DMS 273 treated with DMSO at 0.1 percent for 48 hours (cell line): ENCODE results near the gene KLHL29.

Source experiments
- DNase-seq: peaks from one replicate; lab custom pipeline; 2025; lab: John Stamatoyannopoulos, UW

KLHL29 gene

DNA sequence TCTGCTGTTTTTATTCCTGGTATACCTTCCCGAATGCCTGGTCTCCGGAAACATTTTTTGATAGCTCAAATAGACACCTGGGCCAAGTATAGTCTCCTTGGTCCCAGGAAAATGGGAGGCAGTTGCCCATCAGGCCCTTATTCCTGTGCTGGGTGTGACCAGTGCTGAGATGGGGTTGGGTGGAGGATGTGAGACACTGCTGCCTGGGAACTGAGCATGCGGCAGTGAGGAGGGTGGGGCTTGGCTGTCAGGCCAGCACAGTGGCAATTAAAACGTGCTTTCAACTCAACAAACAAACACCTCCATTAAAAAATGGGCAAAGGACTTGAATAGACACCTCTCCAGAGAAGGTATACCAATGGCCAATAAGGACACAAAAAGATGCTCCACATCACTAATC is 12.5 kb downstream of the KLHL29 start:
- no peak for DNase-seq

DNA sequence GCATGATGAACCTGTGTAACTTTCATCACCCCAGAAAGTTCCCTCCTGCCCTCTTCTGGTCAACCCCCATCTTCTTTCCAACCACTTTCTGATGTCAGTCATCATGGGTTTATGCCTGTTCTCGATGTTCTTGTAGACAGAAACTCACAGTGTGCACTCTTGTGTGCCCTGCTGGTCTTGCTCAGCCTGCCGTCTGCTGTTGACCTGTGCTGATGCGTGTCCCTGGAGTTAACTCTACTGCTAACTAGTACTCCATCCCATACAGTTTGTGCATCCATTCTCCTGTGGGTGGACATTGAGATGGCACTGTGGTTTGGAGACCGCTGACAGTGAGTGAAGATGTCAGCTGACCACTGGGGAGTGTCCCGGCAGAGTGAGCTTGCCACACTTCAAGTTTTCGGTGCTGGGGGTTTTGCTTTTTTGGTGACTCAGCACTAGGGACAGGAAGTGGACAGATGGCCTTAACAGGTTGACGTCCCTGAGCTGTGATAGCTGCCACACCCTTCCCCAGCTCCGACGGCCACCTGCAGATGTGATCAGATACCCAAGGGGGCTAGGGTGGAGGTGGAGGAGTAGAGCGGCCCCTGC is 14.8 kb downstream of the KLHL29 start:
- no peak for DNase-seq

DNA sequence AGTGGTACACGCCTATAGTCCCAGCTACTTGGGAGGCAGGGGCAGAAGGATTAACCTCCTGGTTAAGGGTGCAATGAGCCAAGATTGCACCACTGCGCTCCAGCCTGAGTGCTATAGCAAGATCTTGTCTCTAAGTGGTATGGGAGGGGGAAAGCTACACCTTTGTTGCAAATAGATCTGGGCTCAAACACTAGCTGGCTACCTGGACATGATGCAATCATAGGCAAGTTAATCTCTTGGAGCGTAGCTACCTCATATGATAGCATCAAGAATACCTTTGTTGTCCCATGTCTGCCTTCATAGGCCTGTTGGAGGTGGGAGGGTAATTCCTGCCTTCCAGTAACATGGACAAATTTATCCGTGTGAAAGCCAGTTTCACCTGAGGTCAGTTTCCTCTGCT is 15.7 kb downstream of the KLHL29 start:
- DNase-seq, result no peak

GRCh38 chr2:23401427-23402204 is 16.6 kb downstream of the KLHL29 start:
- no peak for DNase-seq

DNA sequence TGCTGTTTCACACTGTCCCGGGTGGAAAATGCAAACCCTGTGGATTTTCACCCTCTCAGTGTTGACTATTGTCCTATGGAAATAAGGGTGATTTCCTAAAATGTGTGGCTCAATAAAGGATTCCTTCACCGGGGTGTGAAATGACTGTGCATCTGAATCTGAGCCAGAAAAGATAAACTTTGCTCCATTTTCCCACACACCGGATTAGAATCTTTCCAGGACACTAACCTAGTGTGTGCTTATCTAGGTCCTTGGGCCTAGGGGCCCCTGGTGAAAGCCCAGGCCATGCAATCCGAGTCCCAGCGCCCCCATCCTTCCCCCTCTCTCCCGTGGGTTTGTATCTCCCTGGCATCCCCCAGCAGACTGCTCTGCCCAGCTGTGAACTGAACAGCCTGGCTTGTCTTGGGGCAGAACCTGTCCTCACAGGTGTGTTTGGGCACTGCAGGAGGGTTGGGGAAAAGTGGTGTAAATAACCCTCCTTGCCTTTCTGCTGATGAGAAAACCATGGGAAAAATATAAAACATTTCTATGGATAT is 17.3 kb downstream of the KLHL29 start:
- DNase-seq, result no peak

- DNase-seq, result no peak
Observed at GRCh38 chr2:23404426-23404825, 19.4 kb downstream of the KLHL29 start.

GRCh38 chr2:23409248-23409647 is 24.3 kb downstream of the KLHL29 start:
- DNase-seq, result no peak

- DNase-seq, result no peak
Observed at GRCh38 chr2:23410596-23410995, 25.6 kb downstream of the KLHL29 start.

- no peak for DNase-seq
Observed at GRCh38 chr2:23411752-23412431, 26.9 kb downstream of the KLHL29 start.

DNA sequence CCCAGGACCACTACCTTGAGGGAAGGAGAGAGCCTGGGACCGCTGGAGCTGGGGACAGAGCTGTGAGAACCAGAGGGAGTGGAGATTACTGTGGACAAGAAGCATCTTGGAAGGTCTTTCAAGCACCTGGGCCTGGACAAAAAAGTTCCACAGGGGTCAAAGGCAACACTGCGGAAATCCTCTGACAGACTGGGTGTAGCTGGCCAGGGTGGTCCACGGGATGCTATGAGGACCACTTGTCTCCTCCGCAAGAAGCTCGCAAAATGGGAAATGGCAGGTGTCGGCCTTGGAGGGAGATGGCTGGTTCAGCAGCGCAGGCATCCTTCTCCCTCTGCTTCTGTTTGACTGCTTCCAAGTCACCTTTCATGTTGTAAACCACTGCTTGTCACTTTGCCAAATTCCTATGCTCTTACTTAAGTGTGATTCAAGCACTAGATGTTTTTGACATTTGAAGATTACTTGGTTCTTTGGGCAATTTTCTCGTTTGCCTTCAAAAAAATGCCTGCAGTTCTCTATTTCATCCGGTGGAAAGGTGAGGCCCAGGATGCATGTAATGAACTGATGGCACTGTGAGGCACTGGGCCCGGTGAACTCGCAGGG is 27.7 kb downstream of the KLHL29 start:
- no peak for DNase-seq

DNA sequence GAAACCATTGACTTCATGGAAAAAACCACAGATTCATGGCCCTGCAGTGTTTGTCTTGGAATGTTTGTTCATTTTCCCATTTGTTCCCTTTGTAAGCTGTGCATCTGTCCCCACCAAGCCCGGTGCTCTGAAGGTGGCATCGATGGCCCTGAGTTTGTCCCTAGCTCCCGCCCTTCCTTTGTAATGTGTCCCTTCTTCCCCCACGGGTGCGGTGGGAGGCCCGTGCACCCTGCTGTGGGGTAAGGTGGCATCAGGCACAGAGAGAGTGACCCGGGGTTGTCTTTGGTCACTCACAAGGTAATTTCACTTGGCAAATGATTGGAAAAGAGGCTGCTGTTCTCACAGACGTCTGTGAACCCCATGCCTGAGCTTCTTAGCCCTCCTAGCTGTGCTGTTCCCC is 28.7 kb downstream of the KLHL29 start:
- no peak for DNase-seq

DNA sequence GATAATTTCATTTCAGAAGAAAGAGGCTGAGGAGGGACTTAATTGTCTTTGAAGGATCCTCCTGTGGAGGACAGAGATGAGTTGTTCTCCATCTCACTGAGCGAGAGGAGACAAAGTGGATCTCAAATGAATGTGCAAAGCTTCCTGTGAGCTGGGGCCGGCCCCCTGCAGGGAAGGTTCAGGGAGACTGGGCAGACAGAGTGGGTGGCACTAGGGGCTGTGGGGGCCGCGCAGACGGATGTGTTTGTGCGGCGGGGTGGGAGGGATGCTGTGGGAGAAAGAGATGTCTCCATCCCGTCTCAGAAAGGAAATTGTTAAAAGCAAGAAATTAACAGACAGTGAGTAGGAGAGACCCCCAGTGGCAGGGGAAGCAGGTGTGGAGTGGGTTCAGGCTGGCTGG is 29.1 kb downstream of the KLHL29 start:
- DNase-seq, result no peak

DNA sequence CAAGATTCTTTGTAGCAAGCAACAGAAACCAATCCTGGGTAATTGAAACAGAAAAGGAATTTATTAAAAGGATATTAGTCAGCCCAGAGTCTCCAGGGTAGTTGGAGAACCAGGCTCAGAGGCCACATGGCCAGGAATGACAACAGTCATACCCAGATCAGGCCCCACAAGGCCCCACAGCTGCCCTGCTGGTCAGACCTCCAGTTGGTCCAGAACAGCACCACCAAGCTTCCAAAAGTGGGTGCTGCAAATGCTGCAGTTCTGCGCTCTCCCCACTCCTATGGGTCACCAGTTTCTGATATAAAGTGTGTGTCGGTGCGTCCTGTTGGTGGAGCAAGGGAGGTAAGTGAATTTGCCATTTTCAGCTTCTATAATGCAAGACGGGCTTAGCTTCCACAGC is 29.9 kb downstream of the KLHL29 start:
- DNase-seq, result no peak

DNA sequence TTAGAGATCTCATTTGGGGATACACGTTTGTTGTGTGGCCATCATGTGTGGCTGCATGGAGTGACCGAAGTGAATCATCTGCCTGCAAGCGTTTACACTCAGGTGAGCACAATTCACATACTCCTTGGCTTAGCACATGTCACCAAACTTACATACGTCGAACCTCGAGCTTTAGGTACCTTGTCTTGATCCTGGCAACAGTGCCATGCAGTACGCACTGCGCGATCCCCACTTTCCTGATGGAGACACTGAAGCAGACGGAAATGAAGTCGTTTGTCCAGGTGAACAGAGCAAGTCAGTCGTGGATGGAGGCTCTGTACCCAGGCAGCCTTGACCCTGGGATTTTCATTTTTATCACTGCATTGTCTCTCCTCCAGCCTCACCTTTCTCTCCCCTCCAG is 32.3 kb downstream of the KLHL29 start:
- DNase-seq, result no peak

- no peak for DNase-seq
Observed at GRCh38 chr2:23418056-23418455, 33.1 kb downstream of the KLHL29 start.

- no peak for DNase-seq
Observed at GRCh38 chr2:23418461-23418911, 33.5 kb downstream of the KLHL29 start.

DNA sequence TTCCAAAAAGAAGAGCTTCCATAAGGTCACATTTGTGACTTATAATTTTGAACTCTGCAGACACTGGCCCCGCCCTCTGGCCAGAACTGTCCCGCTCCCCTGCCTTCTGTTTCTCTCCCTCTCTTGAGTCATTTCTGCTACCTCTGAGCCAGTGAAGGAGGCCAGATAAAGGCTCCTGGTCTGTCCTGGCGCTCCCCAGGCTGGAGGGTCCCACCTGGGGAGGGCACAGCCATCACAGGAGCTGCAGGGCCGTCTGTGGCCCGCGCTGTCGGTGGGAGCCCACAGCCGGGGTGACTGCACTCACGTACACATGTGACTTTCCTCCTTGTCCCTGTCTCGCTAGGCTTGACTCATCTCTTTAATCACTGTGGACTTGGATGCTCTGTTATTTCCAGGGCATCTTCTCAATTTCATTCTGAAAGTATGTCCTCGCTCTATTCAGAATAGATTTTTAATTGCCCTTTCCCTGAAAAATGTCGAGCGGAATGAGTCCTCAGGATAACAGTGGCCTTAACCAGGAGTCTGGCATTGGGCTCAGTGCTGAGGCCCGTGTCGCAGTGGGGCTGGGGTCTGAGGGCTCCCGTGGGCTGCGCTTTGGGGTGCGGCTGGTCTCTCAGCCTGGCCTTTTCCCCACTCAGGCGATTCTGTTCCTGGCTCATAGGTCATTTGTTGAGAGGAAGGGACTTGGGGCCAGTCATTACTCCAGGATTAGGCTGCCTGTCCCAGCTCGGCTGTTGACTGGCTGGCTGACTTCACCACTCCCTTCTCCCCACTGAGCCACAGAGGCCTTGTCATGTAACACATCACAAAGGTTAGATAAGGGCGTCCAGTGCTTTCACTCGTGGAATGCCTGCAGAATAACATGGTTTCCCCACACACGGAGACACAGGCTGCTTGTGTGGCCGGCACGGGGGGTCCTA is 34.5 kb downstream of the KLHL29 start:
- DNase-seq, result no peak

GRCh38 chr2:23420091-23420839 is 35.3 kb downstream of the KLHL29 start:
- no peak for DNase-seq

DNA sequence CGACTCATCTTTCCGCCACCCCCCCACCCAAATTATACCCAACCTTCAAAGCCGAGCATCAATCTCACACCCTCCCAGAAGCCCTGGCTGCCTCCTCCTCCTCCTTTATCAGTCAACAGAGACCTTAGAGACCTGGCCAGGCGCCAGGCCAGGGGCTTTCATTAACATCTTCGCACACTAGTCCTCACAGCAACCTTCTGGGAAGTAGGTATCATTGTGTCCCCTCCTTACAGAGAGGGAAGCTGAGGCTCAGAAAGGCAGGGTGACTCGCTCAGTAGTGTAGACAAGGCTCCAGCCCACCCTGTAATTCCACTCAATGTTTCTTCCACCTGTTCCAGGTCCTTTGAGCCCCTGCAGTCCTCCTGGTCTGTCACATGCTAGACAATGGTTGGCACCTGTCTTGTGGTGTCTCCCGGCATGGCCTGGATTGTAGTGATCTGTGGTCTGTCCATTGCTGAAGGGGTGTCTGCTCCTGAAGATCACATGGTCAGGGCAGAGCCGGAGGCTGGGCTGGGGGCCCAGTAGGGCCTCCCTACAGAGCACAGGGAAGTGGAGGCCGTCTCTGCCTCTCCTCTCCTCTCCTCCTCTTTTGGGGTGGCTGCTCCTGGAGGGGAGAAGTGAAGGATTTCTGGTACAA is 36.0 kb downstream of the KLHL29 start:
- no peak for DNase-seq
